HEK293T (cell line): ENCODE data around the gene CDK14.

Experiments used
- ARNT ChIP-seq: fragments of 450-650 bp; IDR thresholded peaks from 2 replicates; pipeline ENCODE4 v1.6.1; 2017; ENCODE audit warnings: mild to moderate bottlenecking
- BHLHE40 ChIP-seq: fragments of 450-650 bp; IDR thresholded peaks from 2 replicates; pipeline ENCODE4 v1.6.1; 2016; ENCODE audit warnings: mild to moderate bottlenecking, moderate library complexity, borderline replicate concordance
- ELF4 ChIP-seq: fragments of 450-650 bp; IDR thresholded peaks from 2 replicates; pipeline ENCODE4 v1.6.1; 2017; ENCODE audit warnings: antibody characterized with exemption
- FOXA1 ChIP-seq: fragments of 450-650 bp; IDR thresholded peaks from 2 replicates; pipeline ENCODE4 v1.6.1; 2016; ENCODE audit warnings: mild to moderate bottlenecking
- FOXK2 ChIP-seq: fragments of 450-650 bp; IDR thresholded peaks from 2 replicates; pipeline ENCODE4 v1.6.1; 2016; ENCODE audit warnings: mild to moderate bottlenecking
- FOXM1 ChIP-seq: fragments of 450-650 bp; IDR thresholded peaks from 2 replicates; pipeline ENCODE4 v1.6.1; 2017; ENCODE audit warnings: mild to moderate bottlenecking, borderline replicate concordance
- HDGF ChIP-seq: fragments of 450-650 bp; IDR thresholded peaks from 2 replicates; pipeline ENCODE4 v1.6.1; 2017; ENCODE audit warnings: antibody characterized with exemption, borderline replicate concordance
- L3MBTL2 ChIP-seq: fragments of 450-650 bp; conservative IDR thresholded peaks from 2 replicates; pipeline ENCODE4 v1.6.1; 2016; ENCODE audit warnings: mild to moderate bottlenecking
- LEF1 ChIP-seq: fragments of 450-650 bp; IDR thresholded peaks from 2 replicates; pipeline ENCODE4 v1.6.1; 2017; ENCODE audit warnings: mild to moderate bottlenecking, borderline replicate concordance
- NFRKB ChIP-seq: fragments of 450-650 bp; IDR thresholded peaks from 2 replicates; pipeline ENCODE4 v1.6.1; 2016; ENCODE audit warnings: mild to moderate bottlenecking, moderate library complexity
- SP1 ChIP-seq: fragments of 450-650 bp; IDR thresholded peaks from 2 replicates; pipeline ENCODE4 v1.6.1; 2017
- SUZ12 ChIP-seq: fragments of 450-650 bp; IDR thresholded peaks from 2 replicates; pipeline ENCODE4 v1.6.1; 2016; ENCODE audit warnings: mild to moderate bottlenecking
- TARDBP ChIP-seq: fragments of 450-650 bp; IDR thresholded peaks from 2 replicates; pipeline ENCODE4 v1.6.1; 2016
- TF ChIP-seq, protein P1 (sequence below): fragments of 450-650 bp; IDR thresholded peaks from 2 replicates; pipeline ENCODE4 v1.6.1; 2016

DNA sequence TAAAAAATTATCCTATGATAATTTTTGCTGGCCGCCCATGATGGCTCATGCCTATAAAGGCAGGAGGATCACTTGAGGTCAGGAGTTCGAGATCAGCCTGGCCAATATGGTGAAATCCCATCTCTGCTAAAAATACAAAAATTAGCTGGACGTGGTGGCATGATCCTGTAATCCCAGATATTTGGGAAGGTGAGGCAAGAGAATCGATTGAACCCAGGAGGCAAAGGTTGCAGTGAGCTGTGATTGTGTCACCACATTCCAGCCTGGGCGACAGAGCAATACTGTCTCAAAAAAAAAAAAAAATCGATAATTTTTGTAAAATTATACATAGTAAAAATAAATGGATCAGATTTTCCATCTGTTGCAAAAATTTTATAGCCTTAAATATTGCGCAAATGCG lies 31.7 kb upstream of the CDK14 start:
- no peak for TF ChIP-seq BHLHE40
- no peak for TF ChIP-seq SP1
- TF ChIP-seq TARDBP = no peak
- TF ChIP-seq SUZ12 = no peak
- no peak for TF ChIP-seq HDGF
- no peak for TF ChIP-seq FOXA1
- no peak for TF ChIP-seq FOXM1
- TF ChIP-seq NFRKB = no peak
- no peak for TF ChIP-seq ARNT
- no peak for TF ChIP-seq FOXK2
- no peak for TF ChIP-seq LEF1
- TF ChIP-seq ELF4 = no peak
- TF ChIP-seq, protein P1, sequence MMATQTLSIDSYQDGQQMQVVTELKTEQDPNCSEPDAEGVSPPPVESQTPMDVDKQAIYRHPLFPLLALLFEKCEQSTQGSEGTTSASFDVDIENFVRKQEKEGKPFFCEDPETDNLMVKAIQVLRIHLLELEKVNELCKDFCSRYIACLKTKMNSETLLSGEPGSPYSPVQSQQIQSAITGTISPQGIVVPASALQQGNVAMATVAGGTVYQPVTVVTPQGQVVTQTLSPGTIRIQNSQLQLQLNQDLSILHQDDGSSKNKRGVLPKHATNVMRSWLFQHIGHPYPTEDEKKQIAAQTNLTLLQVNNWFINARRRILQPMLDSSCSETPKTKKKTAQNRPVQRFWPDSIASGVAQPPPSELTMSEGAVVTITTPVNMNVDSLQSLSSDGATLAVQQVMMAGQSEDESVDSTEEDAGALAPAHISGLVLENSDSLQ = no peak
- TF ChIP-seq L3MBTL2 = no peak
